Lung (tissue), 12 donors: ENCODE results near the gene PADI1. TPM values are rescaled to one million over a fixed set of nuclear protein-coding genes. Genes with fewer than 3 reads are reported as not detected.

ENCODE experiments used
- ATAC-seq: fragments of 200-7000 bp; cut with Tn5 transposase; one replicate; pipeline ENCODE4 v1.9.1; 2020; ENCODE audit warnings: moderate number of reproducible peaks; ENCODE audit not compliant: insufficient read depth, low FRiP score
- DNase-seq, 3 donors: peaks; one replicate each; pipeline ENCODE4 v3.0.0-alpha.2; 2013 to 2017
- H3K27ac ChIP-seq, 2 donors: one replicate each; pipeline ENCODE4 v1.5.1; 2013; ENCODE audit warnings: mild to moderate bottlenecking in 2 of 2, moderate library complexity in 2 of 2, control low read depth in 1 of 2, inconsistent platforms in 1 of 2, low read depth in 1 of 2, low read length in 1 of 2
- H3K27me3 ChIP-seq, 3 donors: one replicate each; pipeline ENCODE4 v1.5.1; 2013; ENCODE audit warnings: low read length in 2 of 3; ENCODE audit not compliant: control insufficient read depth in 3 of 3, insufficient read depth in 3 of 3
- H3K36me3 ChIP-seq, 4 donors: one replicate each; pipeline ENCODE4 v1.5.1; 2013; ENCODE audit warnings: low read length in 4 of 4, mild to moderate bottlenecking in 1 of 4, moderate library complexity in 1 of 4; ENCODE audit not compliant: control insufficient read depth in 4 of 4, insufficient read depth in 4 of 4
- H3K4me1 ChIP-seq, 5 donors: one replicate each; pipeline ENCODE4 v1.5.1; 2013; ENCODE audit warnings: low read length in 5 of 5, mild to moderate bottlenecking in 2 of 5, moderate library complexity in 1 of 5; ENCODE audit not compliant: control insufficient read depth in 5 of 5, insufficient read depth in 5 of 5
- H3K4me3 ChIP-seq: one replicate; pipeline ENCODE4 v1.5.1; 2013; ENCODE audit warnings: mild to moderate bottlenecking, control low read depth, moderate library complexity
- H3K9ac ChIP-seq, 2 donors: one replicate each; pipeline ENCODE4 v1.5.1; 2013; ENCODE audit warnings: low read length in 2 of 2, control low read depth in 1 of 2; ENCODE audit not compliant: insufficient read depth in 1 of 2
- H3K9me3 ChIP-seq, 4 donors: one replicate each; pipeline ENCODE4 v1.5.1; 2013; ENCODE audit warnings: low read length in 3 of 4, mild to moderate bottlenecking in 1 of 4, moderate library complexity in 1 of 4; ENCODE audit not compliant: control insufficient read depth in 4 of 4, insufficient read depth in 3 of 4
- CTCF ChIP-seq: IDR thresholded peaks from 2 replicates; pipeline ENCODE4 v1.5.1; 2012; ENCODE audit warnings: mild to moderate bottlenecking; ENCODE audit errors: control extremely low read depth, extremely low read depth
- WGBS, 2 donors: extraction: QIAGEN DNeasy Blood & Tissue Kit; methylation state at CpG; one replicate each; pipeline ENCODE4 v1.1.7; 2013; 5-methylcytosine and 5-hydroxymethylcytosine counted together
- polyA plus RNA-seq, 2 donors: library from polyadenylated mRNA; stranded (reverse); fragments of 200-250 nt; gene quantifications; one replicate each; pipeline ENCODE4 v1.2.1, GENCODE V29; 2013
- total RNA-seq, 2 donors: library from RNA; depleted of rRNA in 1 of 2; stranded (reverse); fragments of >200 nt in 1 of 2; gene quantifications; one replicate each; pipeline ENCODE4 v1.2.1, GENCODE V29; 2014 to 2021
- donor health status: control.
- donor health status: control.
- donor health status: Bipolar disorder and iron deficiency.
- donor health status: healthy.
- donor health status: DM: yes; HTN: yes; CAD: no.

The PADI1 gene
- total and polyA plus RNA-seq, 4 donors: 0.09 to 0.35 TPM; not detected in 2

DNA sequence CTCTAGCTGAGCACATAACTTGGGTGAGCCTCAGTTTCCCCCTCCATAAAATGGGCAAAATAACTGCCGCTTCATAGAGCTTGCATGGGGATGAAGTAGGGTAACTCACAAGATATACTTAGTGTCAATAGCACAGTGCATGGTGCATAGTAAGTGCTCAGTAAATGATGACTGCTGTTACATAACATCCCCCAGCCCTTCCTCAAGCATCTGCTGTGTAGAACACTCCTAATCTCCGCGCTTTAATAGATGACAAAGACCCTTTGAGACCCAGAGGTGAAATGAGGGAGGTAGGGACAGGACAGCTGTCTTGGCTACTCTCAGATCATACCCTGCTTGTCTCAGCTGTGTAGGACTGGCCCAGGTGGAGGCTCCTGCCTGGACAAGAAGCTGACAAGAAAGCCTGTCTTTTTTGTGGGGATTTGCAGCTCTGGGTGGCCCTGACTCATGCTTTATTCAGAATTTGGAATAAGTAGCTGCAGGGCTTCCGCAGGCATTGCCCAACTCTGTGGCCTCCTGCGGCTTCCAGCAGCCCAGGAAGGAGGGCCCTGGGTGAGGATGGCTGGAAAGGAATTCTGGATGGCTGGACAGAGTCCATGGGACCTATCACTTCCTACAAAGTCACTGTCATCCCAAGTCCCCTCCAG is 82.3 kb downstream of the PADI1 start:
- no peak overlapping the region for H3K4me3 ChIP-seq
- no peak overlapping the region for H3K27ac ChIP-seq
- H3K9ac ChIP-seq: no peak overlapping the region
- ATAC-seq (no peak), DNase-seq (no peak)
- TF ChIP-seq CTCF: no peak
- peaks cover 0 to 3% (median 0%) of the 10 kb centered on the region in 4 donors for H3K9me3 ChIP-seq
- peaks cover 0 to 2% (median 0%) of the 10 kb centered on the region in 3 donors for H3K27me3 ChIP-seq
- H3K36me3 ChIP-seq: no peaks in the 10 kb centered on the region
- H3K4me1 ChIP-seq: no peaks in the 10 kb centered on the region
- 47 to 81% methylated on average over 5 of the region's 5 CpGs for WGBS, 2 donors

DNA sequence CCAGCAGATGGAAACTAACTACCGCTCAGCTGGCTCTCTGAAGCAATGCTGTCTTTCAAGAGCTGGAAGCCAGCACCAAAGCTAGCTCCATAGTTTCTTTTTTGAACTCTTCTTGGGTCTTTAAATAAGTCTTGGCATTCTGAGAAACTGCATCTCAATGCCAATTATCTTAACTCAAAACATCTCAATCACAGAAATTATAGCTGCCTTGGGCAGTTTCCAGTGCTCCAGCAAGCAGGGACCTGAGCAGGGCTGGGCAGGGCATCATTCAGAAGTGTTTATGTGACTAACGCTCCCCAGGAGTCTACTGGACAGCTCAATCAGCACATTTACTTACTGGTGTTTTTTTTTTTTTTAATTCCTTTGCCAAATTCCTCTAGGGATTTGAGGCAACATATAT is 84.8 kb downstream of the PADI1 start:
- no peak overlapping the region for H3K4me3 ChIP-seq
- peak in 1 of 3 donors; percentile 22 for DNase-seq
- H3K27me3 ChIP-seq: no peaks in the 10 kb centered on the region
- H3K27ac ChIP-seq: no peak overlapping the region
- H3K9ac ChIP-seq: no peak overlapping the region
- H3K4me1 ChIP-seq: no peaks in the 10 kb centered on the region
- H3K36me3 ChIP-seq: no peaks in the 10 kb centered on the region
- TF ChIP-seq CTCF: no peak
- ATAC-seq: no peak
- 44 to 67% methylated on average over 2 of the region's 2 CpGs for WGBS, 2 donors
- H3K9me3 ChIP-seq: peaks cover 0 to 3% (median 0%) of the 10 kb centered on the region in 4 donors

DNA sequence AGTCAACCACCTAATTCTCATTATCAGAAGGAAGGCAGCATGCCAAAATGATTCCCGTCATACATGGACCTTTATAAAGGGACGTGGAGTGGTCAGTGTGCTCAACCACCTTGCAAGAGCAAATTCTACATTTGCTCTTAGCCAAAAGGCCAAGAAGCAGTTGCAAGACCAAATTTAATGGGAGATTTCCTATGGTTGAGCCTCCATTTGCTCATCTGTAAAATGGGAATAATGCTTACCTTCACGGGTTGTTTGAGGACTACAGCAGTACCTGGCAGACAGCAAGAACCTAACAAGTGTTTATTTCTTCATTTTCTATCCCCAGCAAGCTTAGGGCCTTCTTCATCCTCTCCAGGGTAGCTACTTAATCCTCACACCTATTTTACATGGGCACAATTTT is 85.6 kb downstream of the PADI1 start:
- no peak overlapping the region for H3K9ac ChIP-seq
- H3K4me1 ChIP-seq: no peaks in the 10 kb centered on the region
- 91 to 96% methylated on average over 3 of the region's 3 CpGs for WGBS, 2 donors
- H3K27me3 ChIP-seq: no peaks in the 10 kb centered on the region
- no peak overlapping the region for H3K4me3 ChIP-seq
- no peak for ATAC-seq
- no peak overlapping the region for H3K27ac ChIP-seq
- H3K36me3 ChIP-seq: no peaks in the 10 kb centered on the region
- DNase-seq: no peak
- TF ChIP-seq CTCF: no peak
- H3K9me3 ChIP-seq: peaks cover 0 to 7% (median 0%) of the 10 kb centered on the region in 4 donors
